CD4-positive, alpha-beta T cell treated with Interleukin-4 for 1 hour (primary cell): ENCODE measurements around the gene MPRIP.

ENCODE experiments used
- DNase-seq, 2 donors: peaks; one replicate each; pipeline ENCODE4 v3.0.0-alpha.2; 2020 to 2022

The MPRIP gene

GRCh38 chr17:17072546-17072945 lies 30.3 kb downstream of the MPRIP start:
- no peak for DNase-seq

- no peak for DNase-seq
Measured at GRCh38 chr17:17073030-17073564, 30.8 kb downstream of the MPRIP start.

GRCh38 chr17:17073581-17074403 lies 31.5 kb downstream of the MPRIP start:
- no peak for DNase-seq

GRCh38 chr17:17075125-17075781 lies 33.0 kb downstream of the MPRIP start:
- no peak for DNase-seq

GRCh38 chr17:17076066-17076465 lies 33.8 kb downstream of the MPRIP start:
- no peak for DNase-seq

DNA sequence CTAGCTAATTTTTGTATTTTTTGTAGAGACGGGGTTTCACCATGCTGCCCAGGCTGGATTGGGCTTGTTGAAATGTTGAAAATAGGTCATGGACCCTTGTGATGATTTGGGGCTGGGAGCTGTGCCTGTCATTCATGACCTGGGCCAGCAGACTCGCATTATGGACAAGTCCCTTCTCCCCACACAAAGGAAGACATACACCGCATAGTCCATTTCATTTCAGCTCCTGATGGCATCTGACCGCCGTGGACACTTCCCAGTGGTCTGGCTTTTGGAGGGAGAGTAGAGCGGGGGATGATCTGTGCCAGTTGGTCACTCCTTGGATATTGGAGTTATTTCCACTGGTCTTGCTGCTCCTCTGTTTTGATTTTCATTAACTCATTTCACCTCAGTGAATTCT lies 34.8 kb downstream of the MPRIP start:
- no peak for DNase-seq

DNA sequence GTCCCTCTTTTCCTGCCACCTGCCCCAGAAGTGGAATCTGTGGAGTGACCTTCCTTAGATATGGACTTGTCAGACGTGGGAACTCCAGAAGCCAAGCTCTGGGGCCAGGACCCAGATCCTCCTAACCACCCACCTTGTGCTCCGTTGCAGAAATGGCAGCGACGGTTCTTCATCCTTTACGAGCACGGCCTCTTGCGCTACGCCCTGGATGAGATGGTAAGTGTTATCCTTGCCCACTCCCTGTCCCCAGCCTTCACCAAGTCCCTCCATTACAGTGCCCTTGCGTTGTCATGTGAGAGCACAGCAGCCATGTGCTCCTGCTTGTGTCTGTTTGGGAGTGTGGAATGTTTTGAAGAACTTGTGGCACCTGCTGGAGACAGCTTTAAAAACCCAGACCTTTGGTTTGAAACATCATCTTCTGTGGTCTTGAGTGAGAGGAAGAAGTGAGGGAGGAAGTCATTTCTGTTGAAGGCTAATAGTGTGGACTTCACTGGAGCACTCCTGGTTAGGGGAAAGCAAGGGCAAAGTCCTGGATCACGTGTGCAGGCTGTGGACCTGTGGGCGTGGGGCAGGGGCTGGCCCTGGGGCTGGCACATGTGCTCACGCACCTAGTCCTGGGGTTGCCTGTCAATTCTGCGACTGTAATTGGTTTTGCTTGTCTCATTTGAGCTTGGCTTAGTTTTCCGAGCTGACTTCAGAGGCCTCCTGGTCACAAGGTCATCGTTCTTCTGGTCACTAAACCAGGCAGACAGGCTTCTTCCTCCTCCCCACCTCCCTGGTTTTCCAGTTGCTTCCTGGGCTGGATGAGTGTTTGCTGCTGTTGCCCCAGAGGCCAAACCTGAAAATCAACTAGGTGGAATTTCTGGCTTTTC lies 35.8 kb downstream of the MPRIP start:
- DNase-seq: no peak

- no peak for DNase-seq
Measured at GRCh38 chr17:17078832-17079231, 36.6 kb downstream of the MPRIP start.

DNA sequence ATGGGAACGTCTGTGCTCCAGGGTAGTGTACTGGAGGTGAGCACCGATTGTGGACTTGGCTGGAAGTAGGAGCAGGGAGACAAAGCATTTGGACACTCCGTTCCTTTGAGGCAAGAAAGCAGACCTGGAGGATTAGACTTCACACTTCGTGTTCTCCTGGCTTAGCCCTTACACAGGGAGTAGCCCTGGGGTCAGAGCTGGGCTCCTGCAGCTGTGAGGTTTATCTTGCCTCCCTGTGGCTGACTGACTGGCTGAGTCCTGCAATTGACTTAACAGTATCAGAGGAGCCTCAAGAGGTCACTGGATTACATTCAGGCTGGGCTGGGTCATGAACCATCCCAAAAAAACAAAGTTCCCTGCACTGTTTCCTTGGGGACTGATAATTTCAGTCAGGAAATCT lies 37.1 kb downstream of the MPRIP start:
- no peak for DNase-seq

DNA sequence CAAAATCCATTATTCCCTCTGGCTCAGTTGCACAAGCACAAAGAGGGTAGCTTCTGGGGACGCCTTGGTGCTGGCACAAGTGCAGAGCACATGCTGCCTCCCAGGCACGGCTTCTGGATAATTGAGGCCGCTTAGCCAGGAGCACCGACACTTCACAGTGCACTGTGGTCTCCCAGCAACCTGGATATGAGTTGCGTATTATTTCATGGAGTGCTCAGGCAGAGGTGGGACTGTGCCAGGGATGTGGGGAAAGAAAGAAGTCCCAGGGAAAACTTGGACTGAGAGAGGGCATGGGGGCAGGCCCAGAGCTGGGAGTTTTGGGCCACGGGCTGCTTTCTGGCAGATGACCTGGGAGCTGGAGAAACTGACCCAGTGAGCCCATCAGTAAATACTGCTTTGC lies 37.5 kb downstream of the MPRIP start:
- DNase-seq: no peak

DNA sequence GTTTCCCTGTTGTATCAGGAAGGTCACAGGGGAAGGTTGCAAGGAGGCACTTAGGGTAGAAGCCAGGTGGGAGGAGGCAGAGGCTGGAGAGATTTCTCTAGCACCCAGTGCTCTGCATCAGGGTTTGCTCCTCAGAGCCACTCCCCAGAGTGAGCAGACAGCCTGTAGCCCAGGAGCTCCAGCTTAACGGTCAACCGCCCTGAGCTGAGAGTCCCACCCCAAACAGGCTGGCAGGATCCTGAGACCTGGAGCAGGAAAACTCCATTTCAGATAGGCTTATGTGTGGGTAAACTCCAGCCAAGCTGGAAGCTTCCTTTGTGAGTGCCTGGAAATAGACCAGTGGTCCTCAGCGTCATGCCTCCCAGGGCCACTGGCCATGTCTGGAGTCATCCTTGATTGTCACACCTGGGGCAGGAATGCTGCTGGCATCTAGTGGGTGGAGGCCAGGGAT lies 37.9 kb downstream of the MPRIP start:
- DNase-seq: no peak

GRCh38 chr17:17080781-17081180 lies 38.5 kb downstream of the MPRIP start:
- DNase-seq: no peak

DNA sequence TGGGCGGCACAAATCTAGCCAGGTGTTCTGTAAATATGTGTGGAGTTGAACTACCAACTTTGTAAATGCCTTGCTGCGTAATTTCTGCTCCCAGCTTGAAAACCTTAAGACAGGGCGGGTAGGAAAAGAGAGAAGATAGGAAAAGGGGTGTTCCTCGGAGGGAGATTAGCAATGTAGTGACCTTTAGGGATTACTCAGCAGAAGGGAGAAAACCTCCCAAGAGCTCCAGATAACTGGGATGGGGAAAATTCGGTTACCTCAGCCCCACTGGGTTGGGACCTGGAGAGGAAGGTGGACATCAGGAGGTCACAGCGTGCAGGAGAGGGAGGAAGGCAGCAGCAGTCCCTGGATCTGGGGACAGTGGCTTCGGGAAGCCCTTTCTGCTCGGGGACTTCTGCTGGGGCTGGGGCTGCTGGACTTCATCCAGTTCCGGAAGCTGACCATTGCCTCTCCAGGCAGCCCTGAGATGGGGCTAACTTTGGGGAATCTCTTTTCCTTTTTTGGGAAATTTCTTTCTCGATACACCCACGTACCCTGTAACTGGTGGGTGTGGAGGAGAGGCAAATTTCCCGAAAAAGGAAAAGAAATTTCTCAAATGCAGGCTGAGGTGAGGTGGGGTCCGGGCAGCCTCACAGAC lies 39.2 kb downstream of the MPRIP start:
- no peak for DNase-seq

DNA sequence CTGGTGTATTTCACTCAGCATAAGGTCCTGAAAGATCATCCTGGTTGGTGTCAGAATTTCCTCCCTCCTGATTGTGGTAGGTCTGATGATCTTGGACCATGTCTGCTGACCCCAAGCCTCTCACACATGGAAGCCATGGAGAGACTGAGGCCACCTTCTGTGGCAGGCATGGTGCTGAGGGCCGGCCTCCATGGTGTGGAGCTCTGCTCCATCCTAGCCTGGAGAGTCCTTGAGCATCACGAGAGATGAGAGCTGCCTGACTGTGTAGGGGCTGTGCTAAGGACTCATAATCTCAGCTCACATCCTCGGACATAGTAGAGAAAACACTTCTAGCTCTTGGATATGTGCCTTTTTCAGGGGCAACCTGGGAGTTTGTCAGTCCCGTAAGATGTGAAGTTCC lies 40.6 kb downstream of the MPRIP start:
- no peak for DNase-seq

DNA sequence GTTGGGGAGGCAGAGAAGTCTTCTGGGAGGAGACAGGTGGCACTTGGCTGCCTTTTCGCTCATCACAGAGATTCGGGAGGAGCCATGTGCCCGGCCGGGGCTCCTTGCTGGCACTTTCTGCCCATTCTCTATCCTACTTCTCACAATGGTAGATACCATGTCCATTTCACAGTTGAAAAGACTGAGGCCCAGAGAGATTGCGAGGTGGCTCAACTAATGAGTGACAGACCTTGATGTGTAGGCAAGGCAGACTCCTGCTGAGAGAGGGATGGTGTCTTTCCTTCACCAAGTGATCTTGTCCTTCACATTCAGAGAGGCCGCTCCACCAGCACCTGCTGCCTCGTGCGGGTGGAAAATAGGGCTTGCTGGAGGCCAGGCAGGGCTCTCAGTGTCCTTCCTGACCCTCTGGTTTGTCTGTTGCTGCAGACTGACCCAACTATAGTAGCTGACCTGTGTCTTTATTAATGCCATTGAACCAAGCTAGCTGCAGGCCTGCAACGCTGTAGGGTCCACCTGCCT lies 42.1 kb downstream of the MPRIP start:
- no peak for DNase-seq

- DNase-seq: no peak
Measured at GRCh38 chr17:17084941-17085340, 42.7 kb downstream of the MPRIP start.

DNA sequence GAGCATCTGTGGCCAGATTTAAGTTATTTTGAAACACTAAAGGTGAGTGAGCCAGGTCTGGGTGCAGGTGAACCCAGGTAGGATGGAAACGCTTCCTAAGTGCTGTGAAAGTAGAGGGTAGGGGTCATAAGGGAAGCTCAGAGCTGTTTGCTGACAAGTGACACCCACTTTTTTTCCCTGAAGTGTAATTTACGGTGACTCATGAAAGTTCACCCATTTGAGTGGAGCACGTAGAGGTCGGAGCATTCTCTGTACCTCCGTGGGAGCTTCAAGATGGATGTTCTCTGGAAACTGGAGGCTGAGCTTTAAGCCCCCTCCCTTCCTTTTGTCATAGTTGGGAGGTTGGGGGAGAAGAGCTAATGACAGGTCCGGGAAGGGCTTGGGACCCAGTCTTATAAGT lies 44.3 kb downstream of the MPRIP start:
- DNase-seq: no peak

- DNase-seq: no peak
Measured at GRCh38 chr17:17087424-17088015, 45.3 kb downstream of the MPRIP start.

GRCh38 chr17:17088086-17088485 lies 45.8 kb downstream of the MPRIP start:
- DNase-seq: no peak

DNA sequence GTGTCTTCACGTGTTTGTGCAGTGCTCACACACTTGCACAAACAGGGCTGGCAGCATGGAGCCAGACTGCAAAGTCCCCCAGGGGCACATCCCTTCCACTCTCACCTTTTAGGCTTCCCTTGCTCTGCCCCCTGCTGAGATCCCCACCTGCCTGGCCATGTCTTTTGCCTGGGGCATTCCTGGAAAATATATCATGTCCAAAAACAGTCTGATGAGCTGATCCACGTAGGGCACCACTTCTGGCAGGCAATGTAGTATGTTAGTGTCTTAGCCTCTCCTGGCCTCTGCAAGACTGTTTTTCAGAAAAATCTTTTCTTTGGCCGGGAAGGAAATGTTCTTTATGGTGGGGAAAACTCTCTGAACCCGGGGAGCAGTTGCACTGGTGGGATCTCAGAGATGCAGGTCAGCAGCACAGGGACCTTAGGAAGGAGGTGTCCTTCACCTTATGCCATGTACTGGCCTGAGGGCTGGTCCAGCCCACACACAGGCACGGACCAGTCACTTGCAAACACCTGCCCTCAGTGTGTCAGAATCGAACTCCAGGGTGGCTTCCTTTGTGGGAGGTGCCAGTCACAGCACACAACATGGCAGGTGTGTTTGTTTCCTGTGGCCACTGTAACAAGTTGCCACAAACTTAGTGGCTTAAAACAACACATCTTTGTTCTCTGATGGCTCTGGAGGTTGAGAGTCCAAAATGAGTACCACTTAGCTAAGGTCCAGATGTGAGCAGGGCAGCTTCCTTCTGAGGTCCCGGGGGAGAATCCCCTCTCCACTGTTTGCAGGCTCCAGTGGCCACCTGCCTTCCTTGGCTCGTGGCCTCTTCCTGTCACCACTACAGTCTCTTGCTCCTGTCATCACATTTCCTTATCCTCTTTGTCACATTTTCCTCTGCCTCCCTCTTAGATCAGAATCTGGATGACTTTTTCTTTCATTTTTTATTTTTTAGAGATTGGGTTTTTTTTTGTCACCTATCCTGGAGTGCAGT lies 46.6 kb downstream of the MPRIP start:
- no peak for DNase-seq
